22Rv1 (cell line): ENCODE measurements around the gene TUBGCP5.

Source experiments
- ZFX ChIP-seq: fragments of 450-650 bp; IDR thresholded peaks from 2 replicates; pipeline ENCODE4 v1.6.1; 2017; ENCODE audit warnings: antibody characterized with exemption, borderline replicate concordance
- TF ChIP-seq, protein P1 (sequence below): fragments of 450-650 bp; IDR thresholded peaks from 2 replicates; pipeline ENCODE4 v1.5.1; 2017; ENCODE audit warnings: mild to moderate bottlenecking

DNA sequence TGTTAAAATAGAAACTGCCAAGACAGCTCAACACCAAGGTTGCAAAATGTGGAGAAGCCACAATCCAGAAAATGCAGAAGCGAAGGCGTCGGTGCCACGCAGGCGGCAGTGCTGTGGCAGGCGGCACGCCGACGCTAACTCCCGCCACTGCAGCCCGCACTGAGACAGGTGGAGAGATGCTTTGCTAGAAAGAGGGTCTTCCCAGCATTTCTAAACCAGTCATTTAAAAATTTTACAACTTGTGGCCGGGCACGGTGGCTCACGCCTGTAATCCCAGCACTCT, 82.5 kb downstream of the TUBGCP5 start:
- TF ChIP-seq, protein P1, sequence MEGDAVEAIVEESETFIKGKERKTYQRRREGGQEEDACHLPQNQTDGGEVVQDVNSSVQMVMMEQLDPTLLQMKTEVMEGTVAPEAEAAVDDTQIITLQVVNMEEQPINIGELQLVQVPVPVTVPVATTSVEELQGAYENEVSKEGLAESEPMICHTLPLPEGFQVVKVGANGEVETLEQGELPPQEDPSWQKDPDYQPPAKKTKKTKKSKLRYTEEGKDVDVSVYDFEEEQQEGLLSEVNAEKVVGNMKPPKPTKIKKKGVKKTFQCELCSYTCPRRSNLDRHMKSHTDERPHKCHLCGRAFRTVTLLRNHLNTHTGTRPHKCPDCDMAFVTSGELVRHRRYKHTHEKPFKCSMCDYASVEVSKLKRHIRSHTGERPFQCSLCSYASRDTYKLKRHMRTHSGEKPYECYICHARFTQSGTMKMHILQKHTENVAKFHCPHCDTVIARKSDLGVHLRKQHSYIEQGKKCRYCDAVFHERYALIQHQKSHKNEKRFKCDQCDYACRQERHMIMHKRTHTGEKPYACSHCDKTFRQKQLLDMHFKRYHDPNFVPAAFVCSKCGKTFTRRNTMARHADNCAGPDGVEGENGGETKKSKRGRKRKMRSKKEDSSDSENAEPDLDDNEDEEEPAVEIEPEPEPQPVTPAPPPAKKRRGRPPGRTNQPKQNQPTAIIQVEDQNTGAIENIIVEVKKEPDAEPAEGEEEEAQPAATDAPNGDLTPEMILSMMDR, result no peak
- no peak for TF ChIP-seq ZFX
